ENCODE data around the gene PRKCQ. TPM values are rescaled to one million over a fixed set of nuclear protein-coding genes. Genes with fewer than 3 reads are reported as not detected.

PRKCQ gene
- total RNA-seq, 1 donor from 2014 or later: 2.1 TPM

GRCh38 chr10:6460861-6461409 lies 119.1 kb downstream of the PRKCQ start:
- peaks cover 10% of the 10 kb centered on the region for H3K4me1 Mint-ChIP-seq (ENCODE audit: low read depth, unreplicated experiment)
- Histone ChIP-seq H3K79me2 (ENCODE audit: insufficient read depth, low read length) (no peaks in the 10 kb centered on the region), H3K9me3 (ENCODE audit: insufficient read depth, low read depth, low read length) (peaks cover 5% of the 10 kb centered on the region), H3K4me3 (ENCODE audit: insufficient read depth, low read depth, low read length) (no peak overlapping the region), H3K27me3 (ENCODE audit: insufficient read depth, low read length) (no peaks in the 10 kb centered on the region), H2AFZ (ENCODE audit: low read depth, low read length) (no peak overlapping the region), H4K20me1 (ENCODE audit: insufficient read depth, low read length) (no peaks in the 10 kb centered on the region), H3K4me1 (ENCODE audit: insufficient read depth, low read length) (no peaks in the 10 kb centered on the region), H3K4me2 (ENCODE audit: low read length) (no peak overlapping the region), H3K27ac (ENCODE audit: low read depth, low read length) (no peak overlapping the region), H3K9ac (ENCODE audit: low read length) (no peak overlapping the region), H3K36me3 (ENCODE audit: insufficient read depth, low read length) (no peaks in the 10 kb centered on the region)
- H3K27me3 Mint-ChIP-seq (ENCODE audit: low read depth, unreplicated experiment): peaks cover 2% of the 10 kb centered on the region
- peaks cover 15% of the 10 kb centered on the region for H3K9me3 Mint-ChIP-seq (ENCODE audit: unreplicated experiment)
- FAIRE-seq (no peak), DNase-seq (ENCODE audit: low read depth) (no peak)
- peaks cover 13% of the 10 kb centered on the region for H3K36me3 Mint-ChIP-seq (ENCODE audit: low read depth, unreplicated experiment)
- TF ChIP-seq EZH2 (IDR thresholded peaks at IDR 0.05; ENCODE audit: insufficient read depth, low read length): no peak
- H3K4me3 Mint-ChIP-seq (ENCODE audit: unreplicated experiment): no peak overlapping the region
- H3K27ac Mint-ChIP-seq (ENCODE audit: unreplicated experiment): no peak overlapping the region

- no peaks in the 10 kb centered on the region for H3K79me2 ChIP-seq (ENCODE audit: insufficient read depth, low read length)
- DNase-seq (ENCODE audit: low read depth): no peak
- Mint-ChIP-seq H3K9me3 (ENCODE audit: unreplicated experiment) (peaks cover 27% of the 10 kb centered on the region), H3K36me3 (ENCODE audit: low read depth, unreplicated experiment) (peaks cover 23% of the 10 kb centered on the region), H3K27ac (ENCODE audit: unreplicated experiment) (no peak overlapping the region), H3K4me1 (ENCODE audit: low read depth, unreplicated experiment) (peaks cover 10% of the 10 kb centered on the region), H3K27me3 (ENCODE audit: low read depth, unreplicated experiment) (no peaks in the 10 kb centered on the region), H3K4me3 (ENCODE audit: unreplicated experiment) (no peak overlapping the region)
- H2AFZ ChIP-seq (ENCODE audit: low read depth, low read length): no peak overlapping the region
- no peak for FAIRE-seq
- H3K4me1 ChIP-seq (ENCODE audit: insufficient read depth, low read length): no peaks in the 10 kb centered on the region
- H3K27me3 ChIP-seq (ENCODE audit: insufficient read depth, low read length): no peaks in the 10 kb centered on the region
- peaks cover 5% of the 10 kb centered on the region for H3K9me3 ChIP-seq (ENCODE audit: insufficient read depth, low read depth, low read length)
- TF ChIP-seq EZH2 (IDR thresholded peaks at IDR 0.05; ENCODE audit: insufficient read depth, low read length) (no peak), CTCF (IDR thresholded peaks at IDR 0.05; ENCODE audit: insufficient read depth, low read depth, low read length) (no peak)
- no peaks in the 10 kb centered on the region for H4K20me1 ChIP-seq (ENCODE audit: insufficient read depth, low read length)
- H3K27ac ChIP-seq (ENCODE audit: low read depth, low read length): no peak overlapping the region
- no peak overlapping the region for H3K9ac ChIP-seq (ENCODE audit: low read length)
- no peak overlapping the region for H3K4me2 ChIP-seq (ENCODE audit: low read length)
- H3K4me3 ChIP-seq (ENCODE audit: insufficient read depth, low read depth, low read length): no peak overlapping the region
- no peaks in the 10 kb centered on the region for H3K36me3 ChIP-seq (ENCODE audit: insufficient read depth, low read length)
Measured at GRCh38 chr10:6458814-6459213, 121.3 kb downstream of the PRKCQ start.

GRCh38 chr10:6457376-6457775 lies 122.7 kb downstream of the PRKCQ start:
- no peak for TF ChIP-seq EZH2 (IDR thresholded peaks at IDR 0.05; ENCODE audit: insufficient read depth, low read length)
- no peak for TF ChIP-seq CTCF (IDR thresholded peaks at IDR 0.05; ENCODE audit: insufficient read depth, low read depth, low read length)
- Histone ChIP-seq H3K27ac (ENCODE audit: low read depth, low read length) (no peak overlapping the region), H2AFZ (ENCODE audit: low read depth, low read length) (no peak overlapping the region), H3K9me3 (ENCODE audit: insufficient read depth, low read depth, low read length) (peaks cover 5% of the 10 kb centered on the region), H3K36me3 (ENCODE audit: insufficient read depth, low read length) (no peaks in the 10 kb centered on the region), H3K4me2 (ENCODE audit: low read length) (no peak overlapping the region), H3K4me1 (ENCODE audit: insufficient read depth, low read length) (no peaks in the 10 kb centered on the region), H3K9ac (ENCODE audit: low read length) (no peak overlapping the region), H3K4me3 (ENCODE audit: insufficient read depth, low read depth, low read length) (no peak overlapping the region), H4K20me1 (ENCODE audit: insufficient read depth, low read length) (no peaks in the 10 kb centered on the region), H3K27me3 (ENCODE audit: insufficient read depth, low read length) (no peaks in the 10 kb centered on the region), H3K79me2 (ENCODE audit: insufficient read depth, low read length) (no peaks in the 10 kb centered on the region)
- H3K4me1 Mint-ChIP-seq (ENCODE audit: low read depth, unreplicated experiment): peaks cover 10% of the 10 kb centered on the region
- no peaks in the 10 kb centered on the region for H3K27me3 Mint-ChIP-seq (ENCODE audit: low read depth, unreplicated experiment)
- H3K36me3 Mint-ChIP-seq (ENCODE audit: low read depth, unreplicated experiment): peaks cover 23% of the 10 kb centered on the region
- H3K4me3 Mint-ChIP-seq (ENCODE audit: unreplicated experiment): no peak overlapping the region
- no peak for DNase-seq (ENCODE audit: low read depth)
- H3K9me3 Mint-ChIP-seq (ENCODE audit: unreplicated experiment): peaks cover 27% of the 10 kb centered on the region
- no peak overlapping the region for H3K27ac Mint-ChIP-seq (ENCODE audit: unreplicated experiment)
- FAIRE-seq: no peak
